Stimulated activated naive CD8-positive, alpha-beta T cell treated with anti-CD3 and anti-CD28 coated beads, Interleukin-15, amount 100 ng/mL, for 72 hours (primary cell): Measurements from ENCODE around the gene CTSW.

Experiments used
- ATAC-seq: fragments of 150-1000 bp; cut with Tn5 transposase; 2 replicates; pipeline ENCODE4 v1.10.0; 2021; ENCODE audit warnings: mild to moderate bottlenecking, moderate library complexity
- DNase-seq, 2 donors: peaks; one replicate each; pipeline ENCODE4 v3.0.0; 2021 to 2022
- H3K27ac Mint-ChIP-seq, 2 donors: one replicate each; pipeline ENCODE4 v1.8.0; 2022; ENCODE audit warnings: mild to moderate bottlenecking in 2 of 2, mixed read lengths in 2 of 2, moderate library complexity in 2 of 2
- H3K27me3 Mint-ChIP-seq: one replicate; pipeline ENCODE4 v1.8.0; 2022; ENCODE audit warnings: mixed read lengths
- H3K4me1 Mint-ChIP-seq: one replicate; pipeline ENCODE4 v1.8.0; 2022; ENCODE audit warnings: mild to moderate bottlenecking, mixed read lengths
- H3K4me3 Mint-ChIP-seq, 2 donors: one replicate each; pipeline ENCODE4 v1.8.0; 2022; ENCODE audit warnings: mild to moderate bottlenecking in 2 of 2, mixed read lengths in 2 of 2, moderate library complexity in 1 of 2
- H3K9me3 Mint-ChIP-seq, 2 donors: one replicate each; pipeline ENCODE4 v1.8.0; 2022; ENCODE audit warnings: mixed read lengths in 2 of 2

CTSW gene

GRCh38 chr11:65852508-65853245 lies 27.0 kb upstream of the CTSW start:
- DNase-seq, result no peak
- H3K27me3 Mint-ChIP-seq, result no peaks in the 10 kb centered on the region
- no peak for ATAC-seq
- H3K9me3 Mint-ChIP-seq, result peaks cover 0 to 9% of the 10 kb centered on the region in 2 donors
- peaks cover 47% of the 10 kb centered on the region for H3K4me1 Mint-ChIP-seq
- H3K4me3 Mint-ChIP-seq, result no peak overlapping the region
- peak overlapping the region in 1 of 2 donors; percentile 77 for H3K27ac Mint-ChIP-seq

DNA sequence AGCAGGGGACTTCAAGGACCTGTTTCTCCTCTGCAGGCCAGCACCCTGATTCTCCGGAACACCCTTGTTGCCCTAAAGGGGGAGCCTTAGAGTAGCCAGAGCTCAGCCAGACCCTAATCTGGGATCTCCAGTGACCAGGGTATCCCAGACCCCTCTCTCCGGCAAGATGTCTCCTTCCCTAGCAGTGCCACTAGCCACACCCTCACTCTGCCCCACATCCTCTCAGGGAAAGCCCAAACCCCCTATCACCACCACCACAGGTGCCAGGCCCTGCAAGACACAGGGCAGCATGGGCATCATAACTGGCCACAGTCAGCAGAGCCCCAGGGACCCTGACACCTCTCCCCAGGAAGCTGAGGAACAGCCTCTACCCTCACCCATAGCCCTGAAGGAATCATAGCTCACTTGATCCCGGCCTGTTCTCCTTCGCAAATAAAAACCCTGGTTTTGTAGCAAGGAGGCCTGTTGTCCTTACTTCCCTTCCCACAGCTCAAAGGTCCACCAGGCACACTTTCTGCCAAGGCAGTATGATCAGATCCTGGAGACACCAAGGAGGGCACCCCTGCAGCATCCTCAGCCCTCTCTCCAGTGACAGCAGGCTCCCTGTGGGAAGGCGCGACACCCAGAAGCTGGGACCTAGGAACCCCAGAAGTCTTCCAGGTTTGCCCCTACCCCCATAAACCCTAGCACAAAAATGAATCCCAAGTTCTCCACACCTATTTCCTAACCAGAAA lies 26.2 kb upstream of the CTSW start:
- H3K9me3 Mint-ChIP-seq, result peaks cover 0 to 9% of the 10 kb centered on the region in 2 donors
- peak overlapping the region in 1 of 2 donors; percentile 97 for H3K27ac Mint-ChIP-seq
- ATAC-seq (no peak), DNase-seq (no peak)
- H3K4me1 Mint-ChIP-seq, result peaks cover 50% of the 10 kb centered on the region
- no peaks in the 10 kb centered on the region for H3K27me3 Mint-ChIP-seq
- H3K4me3 Mint-ChIP-seq, result no peak overlapping the region

DNA sequence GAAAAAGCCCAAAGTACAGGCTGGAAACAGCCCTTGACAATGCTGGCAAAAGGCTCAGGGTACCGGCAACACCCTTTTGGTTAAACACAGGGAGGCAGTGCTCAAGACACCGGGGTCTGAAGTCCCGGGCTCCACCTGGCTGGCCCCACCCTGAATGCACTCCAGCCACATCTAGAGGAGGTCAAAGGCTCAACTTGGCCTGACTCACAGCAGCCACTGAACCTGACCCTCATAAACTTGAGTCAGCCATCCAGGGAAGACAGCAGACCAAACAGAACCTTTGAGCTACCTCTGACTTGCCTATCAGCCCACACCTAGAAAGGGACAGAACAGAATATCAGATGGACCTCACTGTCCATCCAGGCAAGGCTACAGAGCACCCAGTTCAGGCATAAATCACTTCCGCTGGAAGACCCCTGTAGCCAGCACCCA lies 25.5 kb upstream of the CTSW start:
- H3K4me3 Mint-ChIP-seq, result peak overlapping the region; percentile 26 to 70
- H3K9me3 Mint-ChIP-seq, result peaks cover 0 to 9% of the 10 kb centered on the region in 2 donors
- H3K27me3 Mint-ChIP-seq, result no peaks in the 10 kb centered on the region
- peaks cover 57% of the 10 kb centered on the region for H3K4me1 Mint-ChIP-seq
- H3K27ac Mint-ChIP-seq, result peak overlapping the region in 1 of 2 donors; percentile 80
- DNase-seq (no peak), ATAC-seq (no peak)

GRCh38 chr11:65854852-65855837 lies 24.5 kb upstream of the CTSW start:
- H3K27ac Mint-ChIP-seq, result peak overlapping the region; percentile 57 to 80
- H3K9me3 Mint-ChIP-seq, result peaks cover 0 to 9% of the 10 kb centered on the region in 2 donors
- no peak for ATAC-seq
- H3K27me3 Mint-ChIP-seq, result no peaks in the 10 kb centered on the region
- no peak for DNase-seq
- H3K4me3 Mint-ChIP-seq, result peak overlapping the region; percentile 96 to 97
- H3K4me1 Mint-ChIP-seq, result peaks cover 57% of the 10 kb centered on the region

DNA sequence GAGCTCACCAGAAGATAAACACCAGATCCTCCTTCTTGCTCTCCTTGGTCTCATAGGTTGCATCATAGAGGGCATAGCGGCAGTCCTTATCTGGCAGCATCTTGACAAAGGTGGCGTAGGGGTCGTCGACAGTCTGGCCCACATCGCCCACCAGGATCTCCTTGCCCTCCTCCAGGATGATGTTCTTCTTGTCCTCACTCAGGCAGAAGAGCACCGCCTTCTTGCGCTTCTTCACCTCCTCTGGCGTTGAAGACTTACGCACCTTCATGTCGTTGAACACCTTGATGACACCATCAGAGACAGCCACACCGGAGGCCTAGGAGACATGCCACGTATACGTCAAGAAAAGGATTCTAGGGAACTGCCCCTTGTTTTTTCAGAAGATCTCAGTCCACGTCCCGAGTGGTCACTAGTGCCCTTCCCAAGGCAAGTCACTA lies 23.7 kb upstream of the CTSW start:
- H3K4me1 Mint-ChIP-seq, result peaks cover 58% of the 10 kb centered on the region
- H3K27me3 Mint-ChIP-seq, result no peaks in the 10 kb centered on the region
- DNase-seq (no peak), ATAC-seq (no peak)
- H3K9me3 Mint-ChIP-seq, result peaks cover 0 to 9% of the 10 kb centered on the region in 2 donors
- peak overlapping the region; percentile 69 to 98 for H3K27ac Mint-ChIP-seq
- peak overlapping the region; percentile 96 to 97 for H3K4me3 Mint-ChIP-seq

- Mint-ChIP-seq H3K4me1 (peaks cover 63% of the 10 kb centered on the region), H3K4me3 (peak overlapping the region; percentile 96 to 97), H3K27me3 (no peaks in the 10 kb centered on the region), H3K27ac (peak overlapping the region; percentile 69 to 98), H3K9me3 (peaks cover 0 to 5% of the 10 kb centered on the region in 2 donors)
- ATAC-seq (peak; percentile 19), DNase-seq (peak; percentile 78 to 86)
Observed at GRCh38 chr11:65856689-65857499, 22.7 kb upstream of the CTSW start.

- Mint-ChIP-seq H3K9me3 (no peaks in the 10 kb centered on the region), H3K27ac (peak overlapping the region; percentile 57 to 98), H3K4me1 (peaks cover 66% of the 10 kb centered on the region), H3K4me3 (peak overlapping the region; percentile 96 to 97), H3K27me3 (no peaks in the 10 kb centered on the region)
- peak; percentile 74 to 75 for DNase-seq
- peak; percentile 0 for ATAC-seq
Observed at GRCh38 chr11:65857500-65857852, 22.2 kb upstream of the CTSW start.

GRCh38 chr11:65857853-65858680 lies 21.6 kb upstream of the CTSW start, which contains the start of gene CFL1:
Gene CFL1, minus strand, starts transcription at chr11:65858180. Its CDS starts 81 bp downstream, at chr11:65858099.
- peak; percentile 99 for DNase-seq
- Mint-ChIP-seq H3K27ac (peak within 1 kb of the TSS; percentile 98), H3K4me3 (peak within 1 kb of the TSS; percentile 96 to 97), H3K4me1 (peaks cover 71% of the 10 kb centered on the region), H3K9me3 (no peaks in the 10 kb centered on the region), H3K27me3 (no peaks in the 10 kb centered on the region)
- peak; percentile 69 for ATAC-seq

GRCh38 chr11:65858681-65859087 lies 21.0 kb upstream of the CTSW start:
- Mint-ChIP-seq H3K4me3 (peak overlapping the region; percentile 92 to 94), H3K27ac (peak overlapping the region; percentile 98)
- ATAC-seq, result no peak

GRCh38 chr11:65859095-65859811 lies 20.4 kb upstream of the CTSW start:
- DNase-seq (peak; percentile 98 to 99), ATAC-seq (peak; percentile 78)
- no peaks in the 10 kb centered on the region for H3K9me3 Mint-ChIP-seq
- peak overlapping the region; percentile 98 to 99 for H3K27ac Mint-ChIP-seq
- H3K27me3 Mint-ChIP-seq, result no peaks in the 10 kb centered on the region
- peak overlapping the region; percentile 92 to 94 for H3K4me3 Mint-ChIP-seq
- peaks cover 70% of the 10 kb centered on the region for H3K4me1 Mint-ChIP-seq

More at GRCh38 chr11:65858681-65859087, 21.0 kb upstream of the CTSW start:
- no peaks in the 10 kb centered on the region for H3K27me3 Mint-ChIP-seq
- H3K4me1 Mint-ChIP-seq, result peaks cover 71% of the 10 kb centered on the region
- DNase-seq, result no peak
- H3K9me3 Mint-ChIP-seq, result no peaks in the 10 kb centered on the region

DNA sequence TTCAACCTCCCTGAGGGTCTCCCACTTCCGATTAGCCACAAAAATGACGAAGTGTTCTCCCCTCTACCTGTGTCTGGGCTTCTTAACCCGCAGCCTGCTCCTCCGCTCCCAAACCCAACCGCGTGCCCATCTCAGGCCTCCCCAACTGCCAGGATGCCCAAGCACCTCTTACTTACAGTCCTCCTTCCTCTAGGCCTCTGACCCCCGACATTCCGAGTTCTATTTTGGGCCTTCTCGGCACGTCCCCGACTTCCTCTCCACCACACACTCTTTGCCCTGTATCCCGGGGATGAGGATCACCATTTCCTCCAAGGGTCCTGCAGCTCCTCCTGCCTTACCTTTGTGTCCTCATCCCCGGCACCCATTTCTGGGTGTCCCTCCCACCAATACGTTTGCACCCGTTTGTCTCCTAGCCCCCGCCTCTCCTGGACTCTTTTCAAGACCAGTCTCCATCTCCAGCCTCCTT lies 19.8 kb upstream of the CTSW start:
- Mint-ChIP-seq H3K9me3 (no peaks in the 10 kb centered on the region), H3K4me1 (peaks cover 67% of the 10 kb centered on the region), H3K27ac (peak overlapping the region; percentile 98 to 99), H3K4me3 (peak overlapping the region; percentile 92 to 94), H3K27me3 (no peaks in the 10 kb centered on the region)
- ATAC-seq (peak; percentile 2), DNase-seq (no peak)

DNA sequence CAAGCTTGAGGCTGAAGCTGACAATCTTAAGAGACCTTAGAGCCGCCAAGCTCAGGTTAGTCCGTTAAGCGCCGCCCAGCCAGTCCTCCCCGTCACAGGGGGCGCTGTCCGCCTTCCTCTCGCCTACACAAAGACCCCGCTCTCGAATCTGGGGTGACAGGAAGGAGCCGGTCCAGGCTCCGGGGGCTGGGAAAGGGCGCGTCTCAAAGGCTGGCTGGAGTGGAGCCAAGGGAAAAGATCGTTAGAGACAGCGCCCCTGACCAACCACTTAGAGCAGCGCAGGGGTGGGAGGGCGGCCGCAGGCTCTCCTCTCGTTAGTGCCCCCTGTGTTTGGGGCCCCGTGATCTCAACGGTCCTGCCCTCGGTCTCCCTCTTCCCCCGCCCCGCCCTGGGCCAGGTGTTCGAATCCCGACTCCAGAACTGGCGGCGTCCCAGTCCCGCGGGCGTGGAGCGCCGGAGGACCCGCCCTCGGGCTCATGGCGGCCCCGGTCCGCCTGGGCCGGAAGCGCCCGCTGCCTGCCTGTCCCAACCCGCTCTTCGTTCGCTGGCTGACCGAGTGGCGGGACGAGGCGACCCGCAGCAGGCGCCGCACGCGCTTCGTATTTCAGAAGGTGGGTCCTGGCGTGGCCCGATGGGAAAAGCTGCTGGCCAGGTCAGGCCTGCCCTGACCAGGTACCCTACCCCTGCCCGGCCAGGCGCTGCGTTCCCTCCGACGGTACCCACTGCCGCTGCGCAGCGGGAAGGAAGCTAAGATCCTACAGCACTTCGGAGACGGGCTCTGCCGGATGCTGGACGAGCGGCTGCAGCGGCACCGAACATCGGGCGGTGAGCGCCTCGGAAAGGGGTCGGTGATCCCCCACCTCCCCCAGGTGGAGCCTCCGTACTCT lies 19.1 kb upstream of the CTSW start, which contains the start of gene MUS81:
Gene MUS81, plus strand, starts transcription at position 156 of the 887 bp plus-strand sequence. Its CDS starts 321 bp downstream, at position 477.
- DNase-seq, result peak; percentile 97 to 98
- Mint-ChIP-seq H3K4me1 (peaks cover 60% of the 10 kb centered on the region), H3K4me3 (peak within 1 kb of the TSS; percentile 92 to 94)

More for the DNA sequence above, 19.1 kb upstream of the CTSW start, which contains the start of gene MUS81:
- peak within 1 kb of the TSS; percentile 98 to 99 for H3K27ac Mint-ChIP-seq
- ATAC-seq, result peak; percentile 61
- H3K9me3 Mint-ChIP-seq, result no peaks in the 10 kb centered on the region
- H3K27me3 Mint-ChIP-seq, result no peaks in the 10 kb centered on the region
